Ecto neural progenitor cell (in vitro differentiated cells): Measurements from ENCODE around the gene ASB15.
"Not testable (repeated sequence)": the region's sequence is repeated elsewhere in the genome, so short reads cannot be mapped to it uniquely, and the experiment has no call there.

Experiments
- DNase-seq: peaks from one replicate; pipeline ENCODE4 v3.0.0-alpha.2; 2018; ENCODE audit warnings: low spot score

Gene ASB15

GRCh38 chr7:123598657-123599056 lies 3.0 kb upstream of the ASB15 start:
- no peak for DNase-seq

GRCh38 chr7:123599766-123600165 lies 1.9 kb upstream of the ASB15 start:
- no peak for DNase-seq

GRCh38 chr7:123600876-123601275 lies 745 bp upstream of the ASB15 start:
- no peak for DNase-seq

- DNase-seq, result no peak
Observed at GRCh38 chr7:123602648-123603047, 1.0 kb downstream of the ASB15 start.

- DNase-seq, result no peak
Observed at GRCh38 chr7:123604739-123605138, 3.1 kb downstream of the ASB15 start.

GRCh38 chr7:123607423-123607975 lies 5.9 kb downstream of the ASB15 start:
- DNase-seq, result no peak

- no peak for DNase-seq
Observed at GRCh38 chr7:123608991-123609882, 7.6 kb downstream of the ASB15 start.

GRCh38 chr7:123609883-123610239 lies 8.2 kb downstream of the ASB15 start:
- DNase-seq, result no peak

- DNase-seq, result no peak
Observed at GRCh38 chr7:123612024-123612423, 10.4 kb downstream of the ASB15 start.

GRCh38 chr7:123615344-123615743 lies 13.7 kb downstream of the ASB15 start:
- no peak for DNase-seq

- DNase-seq, result no peak
Observed at GRCh38 chr7:123616223-123616622, 14.6 kb downstream of the ASB15 start.

GRCh38 chr7:123621707-123622106 lies 20.1 kb downstream of the ASB15 start:
- no peak for DNase-seq

GRCh38 chr7:123622660-123623386 lies 21.2 kb downstream of the ASB15 start:
- DNase-seq, result no peak

- peak; percentile 56 for DNase-seq
Observed at GRCh38 chr7:123624527-123625183, 23.0 kb downstream of the ASB15 start.

GRCh38 chr7:123625254-123625653 lies 23.6 kb downstream of the ASB15 start:
- no peak for DNase-seq

GRCh38 chr7:123627851-123628250 lies 26.2 kb downstream of the ASB15 start:
- DNase-seq, result no peak

GRCh38 chr7:123628829-123629228 lies 27.2 kb downstream of the ASB15 start:
- no peak for DNase-seq

- no peak for DNase-seq
Observed at GRCh38 chr7:123629281-123629680, 27.7 kb downstream of the ASB15 start.

- no peak for DNase-seq
Observed at GRCh38 chr7:123632808-123633207, 31.2 kb downstream of the ASB15 start.

GRCh38 chr7:123633553-123633952 lies 31.9 kb downstream of the ASB15 start:
- DNase-seq, result no peak

- DNase-seq, result not testable (repeated sequence)
Observed at GRCh38 chr7:123634011-123634573, 32.5 kb downstream of the ASB15 start.
